BLaER1 treated with 17β-estradiol and CSF1 and Interleukin-3, amounts not matched to agents 10 nM and 100 nM (cell line): Measurements from ENCODE around the gene PTPN14.

Experiments
- H3K27ac ChIP-seq, 11 experiments: shearing (Covaris generic); formaldehyde crosslinking; 2 replicates each; pipeline ENCODE4 v1.8.1; 2022
- H3K27me3 ChIP-seq, 11 experiments: shearing (Covaris generic); formaldehyde crosslinking; 2 replicates each; pipeline ENCODE4 v1.8.1; 2022
- H3K36me3 ChIP-seq, 11 experiments: shearing (Covaris generic); formaldehyde crosslinking; 2 replicates each; pipeline ENCODE4 v1.8.1; 2022
- H3K4me1 ChIP-seq, 10 experiments: shearing (Covaris generic); formaldehyde crosslinking; 2 replicates each; pipeline ENCODE4 v1.8.1; 2022
- H3K4me2 ChIP-seq, 11 experiments: shearing (Covaris generic); formaldehyde crosslinking; 2 replicates each; pipeline ENCODE4 v1.8.1; 2022
- H3K4me3 ChIP-seq, 10 experiments: shearing (Covaris generic); formaldehyde crosslinking; 2 replicates each; pipeline ENCODE4 v1.8.1; 2022
- H3K9ac ChIP-seq, 11 experiments: shearing (Covaris generic); formaldehyde crosslinking; 2 replicates each; pipeline ENCODE4 v1.8.1; 2022
- H3K9me3 ChIP-seq, 11 experiments: shearing (Covaris generic); formaldehyde crosslinking; replicated peaks in 1 of 11; 2 replicates each; pipeline ENCODE4 v1.8.1; 2022
- H4K20me1 ChIP-seq, 11 experiments: shearing (Covaris generic); formaldehyde crosslinking; 2 replicates each; pipeline ENCODE4 v1.8.1; 2022
- Cebpa-rat ChIP-seq, 11 experiments: shearing (Covaris generic); IDR thresholded peaks; 2 replicates each; pipeline ENCODE4 v1.8.1; 2022

The PTPN14 gene

DNA sequence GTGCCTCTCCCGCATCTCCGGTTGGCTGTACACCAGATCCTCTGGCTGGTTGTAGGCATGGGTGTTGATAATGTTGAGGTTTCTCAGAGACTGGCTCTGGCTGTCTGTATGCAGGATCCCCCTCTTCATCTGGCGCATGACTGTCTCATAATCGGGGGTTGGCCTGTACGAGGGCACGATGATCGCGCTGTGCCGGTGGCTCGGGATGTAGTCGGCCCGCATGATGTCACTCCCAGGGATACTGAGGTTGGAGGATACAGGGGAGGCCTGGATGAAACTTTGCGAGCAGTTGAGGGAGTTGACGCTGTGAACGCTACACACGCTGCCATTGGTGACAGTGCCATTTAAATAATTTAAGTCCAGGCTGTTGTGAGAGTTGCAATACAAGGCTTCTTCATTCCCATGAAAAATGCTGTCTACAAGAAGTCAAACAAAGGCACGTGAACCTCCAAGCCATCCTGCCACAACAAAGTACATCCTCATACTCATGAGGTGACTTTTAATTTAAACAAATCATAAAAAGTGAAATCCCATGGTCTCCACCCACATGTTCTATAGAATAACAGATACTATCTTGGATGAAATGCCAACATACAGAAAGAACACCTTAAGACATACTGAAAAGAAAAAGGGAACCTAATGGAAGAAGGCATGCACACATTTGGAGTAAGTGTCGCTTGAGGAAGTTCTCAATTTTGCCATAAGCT lies 166.9 kb downstream of the PTPN14 start:
- Histone ChIP-seq H3K4me2 (no peak overlapping the region), H3K27me3 (no peaks in the 10 kb centered on the region), H4K20me1 (no peaks in the 10 kb centered on the region), H3K36me3 (no peaks in the 10 kb centered on the region), H3K9me3 (peaks cover 0 to 7% (median 0%) of the 10 kb centered on the region in 11 experiments; a peak in 1 of 22 replicates), H3K4me3 (no peak overlapping the region), H3K4me1 (no peaks in the 10 kb centered on the region), H3K9ac (no peak overlapping the region), H3K27ac (no peak overlapping the region)
- TF ChIP-seq Cebpa-rat (IDR thresholded peaks at IDR 0.05) = no peak

DNA sequence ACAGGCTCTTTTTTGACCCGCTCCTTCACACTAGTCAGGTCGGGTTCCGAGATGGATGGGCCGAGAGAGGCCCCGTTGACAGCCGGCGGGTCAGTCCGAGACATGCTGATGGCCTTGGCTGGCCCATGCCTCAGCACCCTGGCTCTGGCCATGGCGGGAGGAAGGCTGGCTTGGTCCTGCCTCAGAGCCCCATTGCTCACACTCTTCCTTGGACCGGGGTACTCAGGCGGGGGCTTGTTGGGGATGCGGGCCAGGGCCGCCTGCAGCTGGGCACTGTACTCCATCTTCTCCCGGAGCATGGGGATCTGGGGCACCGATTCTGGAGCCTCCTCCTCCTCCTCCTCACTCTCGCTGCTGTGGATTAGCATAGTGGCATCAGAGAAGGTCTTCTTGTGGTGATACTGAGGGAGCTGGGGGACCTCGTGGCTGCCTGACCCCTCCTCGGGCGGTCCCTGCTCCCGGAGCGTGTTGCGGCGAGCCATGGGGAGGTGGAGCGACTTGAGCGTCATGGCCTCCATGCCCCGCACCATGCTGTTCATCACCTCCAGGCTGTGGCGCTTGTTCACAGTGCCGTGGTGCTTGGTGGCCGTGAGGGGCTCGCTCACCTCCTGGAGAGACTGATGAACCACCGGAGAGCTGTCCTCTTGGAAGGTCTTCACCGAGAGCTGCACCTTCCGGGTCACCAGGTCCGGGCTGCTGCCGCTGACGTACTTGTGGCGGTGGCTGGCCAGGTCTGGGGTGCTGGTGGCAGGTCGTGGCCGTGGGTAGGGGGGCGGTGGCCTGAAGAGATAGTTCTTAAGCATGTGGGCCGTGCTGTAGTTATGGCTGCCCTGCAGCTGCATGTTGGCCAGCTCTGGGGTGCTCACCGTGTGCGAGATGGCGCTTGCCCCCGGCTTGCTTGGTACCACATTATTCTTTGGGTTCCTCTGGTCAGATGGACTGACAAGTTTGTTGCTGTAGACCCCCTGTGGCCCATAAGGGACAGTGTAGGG lies 167.7 kb downstream of the PTPN14 start:
- no peaks in the 10 kb centered on the region for H3K36me3 ChIP-seq
- no peak for TF ChIP-seq Cebpa-rat (IDR thresholded peaks at IDR 0.05)
- H3K27ac ChIP-seq = no peak overlapping the region
- no peaks in the 10 kb centered on the region for H4K20me1 ChIP-seq
- H3K9me3 ChIP-seq = peaks cover 0 to 7% (median 0%) of the 10 kb centered on the region in 11 experiments; a peak in 1 of 22 replicates
- H3K4me2 ChIP-seq = no peak overlapping the region
- H3K27me3 ChIP-seq = no peaks in the 10 kb centered on the region
- H3K4me3 ChIP-seq = no peak overlapping the region
- H3K9ac ChIP-seq = no peak overlapping the region
- H3K4me1 ChIP-seq = no peaks in the 10 kb centered on the region

DNA sequence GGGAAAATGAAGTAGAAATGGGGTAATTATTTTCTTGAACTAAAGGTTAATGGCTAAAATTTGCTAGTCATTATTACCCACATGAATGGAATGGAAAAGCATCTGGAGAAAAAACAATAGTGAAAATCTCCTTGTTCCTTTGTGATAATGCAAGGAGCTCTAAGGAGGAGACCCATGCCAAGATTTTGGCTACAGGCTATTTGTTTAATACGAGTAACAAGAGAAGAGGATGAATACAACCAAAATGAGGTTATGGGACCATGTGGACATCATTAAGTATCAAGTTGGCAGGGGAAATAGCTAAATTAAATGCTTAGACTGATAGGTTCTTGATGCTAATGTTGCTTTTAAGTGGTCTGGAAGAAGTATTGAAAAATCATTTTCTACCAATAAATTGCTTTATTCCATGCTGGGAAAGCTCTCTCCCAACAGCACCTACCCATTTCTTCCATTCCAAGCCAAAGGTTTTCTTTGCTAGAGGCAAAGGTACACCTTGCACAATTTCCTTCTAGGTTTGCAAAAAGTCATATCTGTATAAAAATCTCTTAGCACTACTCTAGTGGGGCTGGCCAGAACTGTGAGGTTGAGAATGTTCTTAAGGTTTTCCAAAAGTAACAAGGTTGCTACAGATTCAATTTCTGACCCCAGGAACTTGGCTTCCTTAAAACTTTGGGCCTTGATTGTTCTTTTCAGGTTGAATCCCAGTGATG lies 170.3 kb downstream of the PTPN14 start:
- TF ChIP-seq Cebpa-rat (IDR thresholded peaks at IDR 0.05) = no peak
- Histone ChIP-seq H3K4me1 (no peaks in the 10 kb centered on the region), H3K4me2 (no peak overlapping the region), H3K27ac (no peak overlapping the region), H3K9ac (no peak overlapping the region), H3K36me3 (no peaks in the 10 kb centered on the region), H3K27me3 (no peaks in the 10 kb centered on the region), H3K4me3 (no peak overlapping the region), H4K20me1 (no peaks in the 10 kb centered on the region), H3K9me3 (peaks cover 0 to 7% (median 0%) of the 10 kb centered on the region in 11 experiments; a peak in 1 of 22 replicates)

DNA sequence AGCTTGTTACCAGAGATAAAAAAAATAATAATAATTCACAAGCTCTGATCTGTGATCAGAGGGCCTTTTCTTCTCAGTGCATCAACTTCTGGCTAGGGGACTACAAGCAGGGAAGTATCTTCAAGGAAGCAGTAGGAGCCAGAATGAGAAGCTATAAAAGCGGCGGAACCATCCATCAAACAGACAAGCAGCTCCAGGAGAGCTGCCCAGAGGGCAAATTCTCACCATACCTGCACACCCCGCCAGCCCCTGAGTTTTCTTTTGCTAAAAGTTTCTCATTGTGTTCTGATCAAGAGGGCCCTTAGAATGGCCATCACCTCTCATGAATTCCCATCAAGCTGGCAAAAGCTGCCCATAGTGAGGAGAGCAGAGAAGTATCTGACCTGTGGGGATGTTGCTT lies 171.0 kb downstream of the PTPN14 start:
- H3K27ac ChIP-seq = no peak overlapping the region
- H3K4me1 ChIP-seq = no peaks in the 10 kb centered on the region
- TF ChIP-seq Cebpa-rat (IDR thresholded peaks at IDR 0.05) = no peak
- H3K4me3 ChIP-seq = no peak overlapping the region
- H3K36me3 ChIP-seq = no peaks in the 10 kb centered on the region
- peaks cover 0 to 7% (median 0%) of the 10 kb centered on the region in 11 experiments; a peak in 1 of 22 replicates for H3K9me3 ChIP-seq
- no peaks in the 10 kb centered on the region for H3K27me3 ChIP-seq
- no peak overlapping the region for H3K9ac ChIP-seq
- H3K4me2 ChIP-seq = no peak overlapping the region
- no peaks in the 10 kb centered on the region for H4K20me1 ChIP-seq

DNA sequence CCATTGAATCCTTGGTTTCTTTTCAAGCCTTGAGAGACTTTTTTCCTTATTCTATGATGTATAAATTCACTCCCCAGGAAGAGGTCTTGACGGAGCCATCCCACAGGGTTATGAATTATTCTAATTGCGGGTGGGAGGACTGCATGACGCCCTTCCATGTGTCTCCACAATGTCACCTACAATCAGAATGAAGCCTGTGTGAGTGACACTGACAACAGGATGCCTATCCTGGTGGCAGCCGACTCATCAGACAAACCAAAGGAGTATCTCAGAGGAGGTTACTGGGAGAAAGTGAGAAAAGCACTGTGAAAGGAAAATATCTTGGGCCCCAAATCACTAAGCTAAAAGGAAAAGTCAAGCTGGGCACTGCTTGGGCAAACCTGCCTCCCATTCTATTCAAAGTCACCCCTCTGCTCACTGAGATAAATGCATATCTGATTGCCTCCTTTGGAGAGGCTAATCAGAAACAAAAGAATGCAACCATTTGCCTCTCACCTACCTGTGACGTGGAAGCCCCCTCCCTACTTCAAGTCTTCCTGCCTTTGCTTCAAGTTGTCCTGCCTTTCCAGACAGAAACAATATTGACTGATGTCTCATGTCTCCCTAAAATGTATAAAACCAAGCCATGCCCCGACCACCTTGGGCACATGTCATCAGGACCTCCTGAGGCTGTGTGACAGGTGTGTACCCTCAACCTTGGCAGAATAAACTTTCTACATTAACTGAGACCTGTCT lies 172.0 kb downstream of the PTPN14 start:
- no peaks in the 10 kb centered on the region for H4K20me1 ChIP-seq
- no peak for TF ChIP-seq Cebpa-rat (IDR thresholded peaks at IDR 0.05)
- no peaks in the 10 kb centered on the region for H3K27me3 ChIP-seq
- no peak overlapping the region for H3K27ac ChIP-seq
- no peak overlapping the region for H3K9ac ChIP-seq
- H3K4me2 ChIP-seq = no peak overlapping the region
- no peaks in the 10 kb centered on the region for H3K36me3 ChIP-seq
- H3K9me3 ChIP-seq = peaks cover 0 to 7% (median 0%) of the 10 kb centered on the region in 11 experiments; a peak in 1 of 22 replicates
- no peaks in the 10 kb centered on the region for H3K4me1 ChIP-seq
- no peak overlapping the region for H3K4me3 ChIP-seq

DNA sequence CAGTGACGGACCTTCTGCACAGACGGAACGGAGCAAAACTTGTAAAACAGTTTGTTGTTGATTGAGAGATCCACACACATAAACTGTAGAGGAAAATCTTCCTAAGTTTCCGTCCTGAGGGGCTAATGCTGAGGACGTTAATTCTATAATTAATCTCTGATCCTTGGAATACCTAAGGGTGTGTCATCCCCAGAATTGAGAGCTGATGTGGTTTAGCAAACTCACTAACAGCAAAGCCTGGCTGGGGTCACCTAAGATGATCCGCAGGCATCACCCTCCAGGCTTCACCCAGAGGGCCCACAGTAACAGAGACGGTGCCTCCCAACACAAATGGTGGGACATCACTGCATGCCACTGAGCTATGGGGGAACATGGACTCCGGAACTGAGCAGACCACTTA lies 172.9 kb downstream of the PTPN14 start:
- Histone ChIP-seq H4K20me1 (no peaks in the 10 kb centered on the region), H3K9me3 (peaks cover 0 to 3% (median 0%) of the 10 kb centered on the region in 11 experiments; a peak in 1 of 22 replicates), H3K27ac (no peak overlapping the region), H3K27me3 (no peaks in the 10 kb centered on the region), H3K9ac (no peak overlapping the region), H3K36me3 (no peaks in the 10 kb centered on the region), H3K4me1 (no peaks in the 10 kb centered on the region), H3K4me3 (no peak overlapping the region), H3K4me2 (no peak overlapping the region)
- TF ChIP-seq Cebpa-rat (IDR thresholded peaks at IDR 0.05) = no peak

DNA sequence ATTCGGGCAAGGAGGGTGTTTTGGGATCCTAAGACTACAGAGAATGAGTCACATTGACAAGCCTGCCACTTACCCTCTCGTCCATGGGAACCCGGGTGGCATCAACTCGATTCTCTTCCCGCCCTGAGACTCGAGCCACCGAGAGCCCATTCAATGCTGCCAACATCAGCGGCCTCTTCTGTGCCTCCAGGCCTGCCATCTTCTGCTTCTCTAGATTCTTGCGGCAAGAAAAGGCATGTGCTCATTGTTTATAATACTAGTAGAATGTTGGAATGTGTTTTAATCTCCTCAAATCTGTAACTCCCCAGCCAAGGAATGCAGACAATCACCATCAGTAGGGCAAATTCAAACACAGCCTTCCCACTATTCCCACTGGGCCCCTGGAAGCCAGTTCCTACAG lies 173.5 kb downstream of the PTPN14 start:
- Histone ChIP-seq H3K27me3 (no peaks in the 10 kb centered on the region), H3K4me1 (no peaks in the 10 kb centered on the region), H3K9me3 (no peaks in the 10 kb centered on the region), H3K9ac (no peak overlapping the region), H4K20me1 (no peaks in the 10 kb centered on the region), H3K27ac (no peak overlapping the region), H3K4me2 (no peak overlapping the region), H3K36me3 (no peaks in the 10 kb centered on the region), H3K4me3 (no peak overlapping the region)
- TF ChIP-seq Cebpa-rat (IDR thresholded peaks at IDR 0.05) = no peak

DNA sequence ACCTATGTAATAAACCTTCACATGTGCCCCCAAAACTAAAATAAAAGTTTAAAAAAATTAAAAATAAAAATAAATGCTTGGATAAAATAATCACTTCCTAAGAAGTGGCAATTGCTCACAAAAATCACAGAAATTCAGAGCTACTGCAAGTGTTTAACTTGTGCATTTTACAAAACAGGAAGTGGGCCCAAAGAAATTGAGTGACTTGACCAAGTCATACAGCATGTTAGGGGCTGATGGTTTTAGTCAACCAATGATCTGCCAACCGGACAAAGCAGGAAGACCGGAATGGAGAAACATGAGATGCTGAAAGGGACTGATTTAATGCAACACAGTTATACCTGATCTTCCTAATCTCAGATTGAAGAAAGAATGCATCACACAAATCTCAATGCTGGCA lies 173.9 kb downstream of the PTPN14 start:
- H3K36me3 ChIP-seq = no peaks in the 10 kb centered on the region
- no peak overlapping the region for H3K9ac ChIP-seq
- H3K4me3 ChIP-seq = no peak overlapping the region
- H4K20me1 ChIP-seq = no peaks in the 10 kb centered on the region
- H3K4me1 ChIP-seq = no peaks in the 10 kb centered on the region
- no peak overlapping the region for H3K27ac ChIP-seq
- TF ChIP-seq Cebpa-rat (IDR thresholded peaks at IDR 0.05) = no peak
- no peaks in the 10 kb centered on the region for H3K9me3 ChIP-seq
- no peaks in the 10 kb centered on the region for H3K27me3 ChIP-seq
- no peak overlapping the region for H3K4me2 ChIP-seq
